Esophagus mucosa (tissue), 1 donor: Measurements from ENCODE around the gene KANSL1L. TPM values are rescaled to one million over a fixed set of nuclear protein-coding genes. Genes with fewer than 3 reads are reported as not detected.

ENCODE experiments used
- ATAC-seq: fragments of 200-7000 bp; cut with Tn5 transposase; one replicate; pipeline ENCODE4 v1.9.1; 2020
- total RNA-seq: library from RNA; stranded (reverse); gene quantifications from one replicate; pipeline ENCODE4 v1.2.4, GENCODE V29; 2023
- donor health status: DM: yes; HTN: yes; CAD: no.

The KANSL1L gene
- total RNA-seq, 1 donor from 2014 or later: 6.4 TPM

- ATAC-seq: no peak
Observed at GRCh38 chr2:209998596-209998995, 172.6 kb downstream of the KANSL1L start.

- ATAC-seq: no peak
Observed at GRCh38 chr2:209993968-209994367, 177.2 kb downstream of the KANSL1L start.

- ATAC-seq: no peak
Observed at GRCh38 chr2:209990838-209991237, 180.4 kb downstream of the KANSL1L start.

GRCh38 chr2:209988010-209988409 is 183.2 kb downstream of the KANSL1L start:
- no peak for ATAC-seq

GRCh38 chr2:209986415-209986814 is 184.8 kb downstream of the KANSL1L start:
- no peak for ATAC-seq

- ATAC-seq: no peak
Observed at GRCh38 chr2:209985874-209986273, 185.3 kb downstream of the KANSL1L start.

- no peak for ATAC-seq
Observed at GRCh38 chr2:209984291-209984690, 186.9 kb downstream of the KANSL1L start.

GRCh38 chr2:209977386-209978239 is 193.6 kb downstream of the KANSL1L start:
- ATAC-seq: peak; percentile 36

GRCh38 chr2:209976698-209977385 is 194.4 kb downstream of the KANSL1L start:
- ATAC-seq: peak; percentile 33

- no peak for ATAC-seq
Observed at GRCh38 chr2:209974576-209974975, 196.6 kb downstream of the KANSL1L start.

- no peak for ATAC-seq
Observed at GRCh38 chr2:209973328-209973727, 197.9 kb downstream of the KANSL1L start.

Other genes with a start within 250 kb of the KANSL1L start
- gene RPE, start 168.8 kb downstream of the KANSL1L start, total RNA-seq: 43.2 TPM
- gene ACADL, start 54.0 kb upstream of the KANSL1L start, total RNA-seq: 0.32 TPM
- 0.44 TPM for gene MYL1, start 143.8 kb upstream of the KANSL1L start, total RNA-seq